ENCODE data around the gene MLYCD. TPM values are rescaled to one million over a fixed set of nuclear protein-coding genes. Genes with fewer than 3 reads are reported as not detected.

The MLYCD gene
- total and polyA plus RNA-seq, 8 donors, result 3.4 to 6.6 (median 4.1) TPM

GRCh38 chr16:83886199-83886971, 12.5 kb upstream of the MLYCD start:
- TF ChIP-seq CTCF (IDR thresholded peaks at IDR 0.05), result no peak
- Histone ChIP-seq H3K27me3 (no peaks in the 10 kb centered on the region), H3K4me3 (no peak overlapping the region), H3K9me3 (no peaks in the 10 kb centered on the region), H3K36me3 (no peaks in the 10 kb centered on the region), H3K4me1 (no peaks in the 10 kb centered on the region), H3K27ac (no peak overlapping the region)
- intact Hi-C loops (cut with DNase I), result no loop called here
- no peak for DNase-seq
- no peak for ATAC-seq

GRCh38 chr16:83887080-83887479, 11.8 kb upstream of the MLYCD start:
- intact Hi-C loops (cut with DNase I), result no loop called here
- peak in 1 of 4 donors; percentile 20 for DNase-seq
- TF ChIP-seq CTCF (IDR thresholded peaks at IDR 0.05), result no peak

GRCh38 chr16:83887564-83887963, 11.4 kb upstream of the MLYCD start:
- H3K9me3 ChIP-seq, result no peaks in the 10 kb centered on the region
- ATAC-seq (no peak), DNase-seq (no peak)
- intact Hi-C loops (cut with DNase I), result no loop called here
- no peak for TF ChIP-seq CTCF (IDR thresholded peaks at IDR 0.05)
- H3K36me3 ChIP-seq, result no peaks in the 10 kb centered on the region
- no peak overlapping the region for H3K4me3 ChIP-seq
- no peak overlapping the region for H3K27ac ChIP-seq
- no peaks in the 10 kb centered on the region for H3K4me1 ChIP-seq
- no peaks in the 10 kb centered on the region for H3K27me3 ChIP-seq

More at GRCh38 chr16:83887080-83887479, 11.8 kb upstream of the MLYCD start:
- H3K36me3 ChIP-seq, result no peaks in the 10 kb centered on the region
- H3K27ac ChIP-seq, result no peak overlapping the region
- H3K4me1 ChIP-seq, result no peaks in the 10 kb centered on the region
- H3K27me3 ChIP-seq, result no peaks in the 10 kb centered on the region
- no peak for ATAC-seq
- H3K4me3 ChIP-seq, result no peak overlapping the region
- no peaks in the 10 kb centered on the region for H3K9me3 ChIP-seq

GRCh38 chr16:83888672-83889044, 10.3 kb upstream of the MLYCD start:
- no peak for TF ChIP-seq CTCF (IDR thresholded peaks at IDR 0.05)
- Histone ChIP-seq H3K27ac (no peak overlapping the region), H3K36me3 (no peaks in the 10 kb centered on the region), H3K27me3 (no peaks in the 10 kb centered on the region), H3K9me3 (no peaks in the 10 kb centered on the region), H3K4me3 (no peak overlapping the region), H3K4me1 (no peaks in the 10 kb centered on the region)
- ATAC-seq (no peak), DNase-seq (no peak)
- intact Hi-C loops (cut with DNase I), result no loop called here

- no peaks in the 10 kb centered on the region for H3K27me3 ChIP-seq
- no peak for TF ChIP-seq CTCF (IDR thresholded peaks at IDR 0.05)
- no peaks in the 10 kb centered on the region for H3K9me3 ChIP-seq
- DNase-seq (no peak), ATAC-seq (no peak)
- intact Hi-C loops (cut with DNase I), result no loop called here
- no peaks in the 10 kb centered on the region for H3K36me3 ChIP-seq
- H3K4me1 ChIP-seq, result no peaks in the 10 kb centered on the region
- H3K27ac ChIP-seq, result no peak overlapping the region
- H3K4me3 ChIP-seq, result no peak overlapping the region
Measured at GRCh38 chr16:83890359-83890758, 8.6 kb upstream of the MLYCD start.

Measured in left lung (tissue), 10 donors.